Activated CD8-positive, alpha-beta T cell treated with anti-CD3 and anti-CD28 coated beads for 36 hours (primary cell): Measurements from ENCODE around the gene CUL4A. TPM values are rescaled to one million over a fixed set of nuclear protein-coding genes. Genes with fewer than 3 reads are reported as not detected.
A peak's percentile ranks its signal among the peaks of the same experiment; 100 is the strongest.
"Not testable (repeated sequence)": the region's sequence is repeated elsewhere in the genome, so short reads cannot be mapped to it uniquely, and the experiment has no call there.

Experiments
- ATAC-seq: fragments of 200-7000 bp; cut with Tn5 transposase; one replicate; pipeline ENCODE4 v1.10.0; 2021; ENCODE audit warnings: mild to moderate bottlenecking, moderate library complexity
- CTCF ChIA-PET: fragments of 350-600 bp; sonication (Branson Sonifier 250); formaldehyde crosslinking; loops from one replicate; lab custom pipeline; 2021; ENCODE audit warnings: antibody characterized with exemption; lab: Charles Lee
- POLR2A ChIA-PET: fragments of 350-600 bp; sonication (Branson Sonifier 250); formaldehyde crosslinking; loops from one replicate; lab custom pipeline; 2021; ENCODE audit warnings: antibody characterized with exemption; lab: Charles Lee
- DNase-seq: peaks from one replicate; pipeline ENCODE4 v3.0.0-alpha.2; 2020
- H3K27ac Mint-ChIP-seq: one replicate; pipeline ENCODE4 v1.8.0; 2021; ENCODE audit warnings: mild to moderate bottlenecking, mixed read lengths
- H3K27me3 Mint-ChIP-seq: one replicate; pipeline ENCODE4 v1.8.0; 2021; ENCODE audit warnings: mixed read lengths
- H3K36me3 Mint-ChIP-seq: one replicate; pipeline ENCODE4 v1.8.0; 2021; ENCODE audit warnings: low read depth, mixed read lengths
- H3K4me1 Mint-ChIP-seq: one replicate; pipeline ENCODE4 v1.8.0; 2021; ENCODE audit warnings: low read depth, mixed read lengths
- H3K4me3 Mint-ChIP-seq: one replicate; pipeline ENCODE4 v1.8.0; 2021; ENCODE audit warnings: mild to moderate bottlenecking, moderate library complexity, mixed read lengths
- H3K9me3 Mint-ChIP-seq: one replicate; pipeline ENCODE4 v1.8.0; 2021; ENCODE audit warnings: mixed read lengths
- intact Hi-C: fragments of 100-400 bp; cut with micrococcal nuclease; formaldehyde crosslinking; loops from one replicate; pipeline ENCODE4 v1.10.0; 2022
- total RNA-seq, 2 experiments: library from RNA; stranded (reverse); gene quantifications; one replicate each; pipeline ENCODE4 v1.2.3, GENCODE V29; 2021
- TF ChIP-seq, protein P1 (sequence below): fragments of 200-600 bp; IDR thresholded peaks from one replicate; pipeline ENCODE4 v1.8.0; 2022; ENCODE audit warnings: antibody characterized with exemption, mild to moderate bottlenecking

The CUL4A gene
- 10 to 100 TPM; 81.5 to 81.7 TPM for total RNA-seq

DNA sequence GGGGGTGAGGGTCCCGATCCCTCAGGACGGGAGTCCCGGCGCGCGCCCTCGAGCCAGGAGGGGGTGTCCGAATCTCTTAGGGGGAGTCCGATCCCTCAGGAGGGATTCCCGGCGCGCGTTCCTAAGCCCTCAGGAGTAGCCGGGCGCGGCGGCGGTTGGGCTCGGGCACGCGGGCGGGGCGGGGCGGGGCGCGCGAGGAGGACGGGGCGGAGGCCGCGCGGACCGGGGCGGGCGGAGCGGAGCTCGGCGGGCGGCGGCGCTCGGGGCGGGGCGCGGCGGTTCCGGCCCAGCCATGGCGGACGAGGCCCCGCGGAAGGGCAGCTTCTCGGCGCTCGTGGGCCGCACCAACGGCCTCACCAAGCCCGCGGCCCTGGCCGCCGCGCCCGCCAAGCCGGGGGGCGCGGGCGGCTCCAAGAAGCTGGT is at the start of gene CUL4A:
TSS of gene CUL4A (plus strand) at position 278 of the 423 bp plus-strand sequence. CDS start at position 293, 15 bp downstream.
- H3K4me1 Mint-ChIP-seq: peaks cover 51% of the 10 kb centered on the region
- peak within 1 kb of the TSS; percentile 83 for H3K4me3 Mint-ChIP-seq
- ChIA-PET POLR2A (interaction anchor here (0.7 to 2.8 kb wide), 14 partner anchors 14 to 375 kb away, joined by 3 to 16 read pairs (median 4); partner anchors contain the start of gene LAMP1), CTCF (no interaction called here)
- no peaks in the 10 kb centered on the region for H3K27me3 Mint-ChIP-seq
- peak; percentile 51 for ATAC-seq
- H3K36me3 Mint-ChIP-seq: peaks cover 45% of the 10 kb centered on the region
- intact Hi-C loops: no loop called here
- no peaks in the 10 kb centered on the region for H3K9me3 Mint-ChIP-seq
- H3K27ac Mint-ChIP-seq: peak within 1 kb of the TSS; percentile 86
- TF ChIP-seq, protein P1, sequence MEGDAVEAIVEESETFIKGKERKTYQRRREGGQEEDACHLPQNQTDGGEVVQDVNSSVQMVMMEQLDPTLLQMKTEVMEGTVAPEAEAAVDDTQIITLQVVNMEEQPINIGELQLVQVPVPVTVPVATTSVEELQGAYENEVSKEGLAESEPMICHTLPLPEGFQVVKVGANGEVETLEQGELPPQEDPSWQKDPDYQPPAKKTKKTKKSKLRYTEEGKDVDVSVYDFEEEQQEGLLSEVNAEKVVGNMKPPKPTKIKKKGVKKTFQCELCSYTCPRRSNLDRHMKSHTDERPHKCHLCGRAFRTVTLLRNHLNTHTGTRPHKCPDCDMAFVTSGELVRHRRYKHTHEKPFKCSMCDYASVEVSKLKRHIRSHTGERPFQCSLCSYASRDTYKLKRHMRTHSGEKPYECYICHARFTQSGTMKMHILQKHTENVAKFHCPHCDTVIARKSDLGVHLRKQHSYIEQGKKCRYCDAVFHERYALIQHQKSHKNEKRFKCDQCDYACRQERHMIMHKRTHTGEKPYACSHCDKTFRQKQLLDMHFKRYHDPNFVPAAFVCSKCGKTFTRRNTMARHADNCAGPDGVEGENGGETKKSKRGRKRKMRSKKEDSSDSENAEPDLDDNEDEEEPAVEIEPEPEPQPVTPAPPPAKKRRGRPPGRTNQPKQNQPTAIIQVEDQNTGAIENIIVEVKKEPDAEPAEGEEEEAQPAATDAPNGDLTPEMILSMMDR: no peak
- peak; percentile 77 for DNase-seq

DNA sequence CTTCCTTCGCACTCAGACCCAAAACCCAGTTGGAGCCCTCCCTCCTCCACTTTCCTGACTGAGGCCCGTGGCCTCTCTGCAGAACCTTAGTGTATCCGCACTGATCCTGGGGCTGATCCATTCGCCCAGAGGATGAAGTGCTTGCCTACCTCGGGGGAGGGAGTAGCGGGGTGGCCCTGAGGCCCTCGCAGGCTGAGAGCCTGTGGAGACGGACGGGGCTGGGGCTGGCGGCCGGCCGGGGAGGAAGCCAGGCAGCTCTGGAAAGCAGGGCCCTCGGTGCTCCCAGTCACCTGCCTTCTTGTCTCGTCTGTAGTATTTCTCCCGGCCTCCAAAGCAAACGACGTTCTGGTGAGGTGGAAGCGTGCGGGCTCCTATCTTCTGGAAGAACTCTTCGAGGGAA is 49.7 kb upstream of the CUL4A start:
- Mint-ChIP-seq H3K4me1 (peaks cover 19% of the 10 kb centered on the region), H3K9me3 (peaks cover 12% of the 10 kb centered on the region), H3K4me3 (no peak overlapping the region), H3K36me3 (peaks cover 2% of the 10 kb centered on the region), H3K27ac (no peak overlapping the region), H3K27me3 (no peaks in the 10 kb centered on the region)
- no peak for DNase-seq
- no peak for ATAC-seq
- ChIA-PET POLR2A (interaction anchor here (0.9 kb wide), 1 partner anchor 29 kb away, joined by 3 read pairs; no protein-coding TSS in a partner anchor), CTCF (no interaction called here)
- intact Hi-C loops: no loop called here
- TF ChIP-seq, protein P1: no peak

DNA sequence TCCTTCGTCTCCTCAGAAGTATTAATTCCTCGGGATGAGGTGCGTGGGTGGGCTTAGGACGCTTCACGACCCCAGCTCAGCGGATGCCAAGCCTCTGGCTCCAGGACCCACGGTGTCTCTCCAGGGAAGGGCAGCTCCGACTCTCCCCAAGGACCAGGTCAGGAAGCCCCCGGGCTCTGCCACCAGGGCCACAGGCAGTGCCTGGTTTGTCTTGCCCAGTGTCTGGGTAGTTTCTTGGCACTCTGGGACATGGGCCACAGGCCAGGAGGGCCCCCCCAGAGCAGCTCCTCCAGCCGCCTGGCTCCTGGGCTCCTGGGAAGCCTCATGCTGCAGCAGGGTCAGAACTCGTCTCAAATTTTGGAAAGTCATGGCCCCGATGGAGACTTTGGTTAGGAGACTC is 48.4 kb upstream of the CUL4A start:
- ChIA-PET POLR2A (interaction anchor here (0.6 to 1.2 kb wide), 2 partner anchors 47 to 138 kb away, joined by 3 to 4 read pairs; partner anchors contain the start of gene PCID2), CTCF (no interaction called here)
- H3K4me1 Mint-ChIP-seq: peaks cover 23% of the 10 kb centered on the region
- no peak for DNase-seq
- no peak for ATAC-seq
- peak overlapping the region; percentile 34 for H3K4me3 Mint-ChIP-seq
- H3K27me3 Mint-ChIP-seq: no peaks in the 10 kb centered on the region
- peak overlapping the region; percentile 75 for H3K27ac Mint-ChIP-seq
- H3K36me3 Mint-ChIP-seq: no peaks in the 10 kb centered on the region
- H3K9me3 Mint-ChIP-seq: peaks cover under 1% of the 10 kb centered on the region
- TF ChIP-seq, protein P1: no peak
- intact Hi-C loops: no loop called here

DNA sequence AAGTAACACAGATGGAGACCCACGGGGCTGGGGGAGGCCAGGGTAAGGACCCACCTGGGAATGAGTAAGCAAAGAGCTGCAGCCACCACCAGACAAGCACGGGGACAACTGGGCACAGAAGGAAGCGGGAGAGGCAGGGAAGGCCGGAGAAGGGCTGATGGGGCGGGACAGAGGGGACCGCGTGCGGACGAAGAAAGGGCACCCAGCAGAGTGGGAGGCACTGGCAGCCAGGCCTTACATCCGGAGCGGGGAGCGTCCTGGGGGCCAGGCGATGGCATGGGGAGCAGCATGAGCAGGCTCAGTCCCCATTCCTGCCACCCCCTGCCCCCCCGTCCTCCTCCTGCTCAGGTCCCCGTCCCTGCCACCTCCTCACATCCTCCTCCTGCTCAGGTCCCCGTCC is 48.0 kb upstream of the CUL4A start:
- Mint-ChIP-seq H3K27me3 (no peaks in the 10 kb centered on the region), H3K4me3 (peak overlapping the region; percentile 34), H3K9me3 (no peaks in the 10 kb centered on the region), H3K36me3 (no peaks in the 10 kb centered on the region), H3K4me1 (peaks cover 27% of the 10 kb centered on the region), H3K27ac (peak overlapping the region; percentile 75)
- peak; percentile 34 for DNase-seq
- intact Hi-C loops: no loop called here
- TF ChIP-seq, protein P1: no peak
- ATAC-seq: peak; percentile 21
- ChIA-PET POLR2A (interaction anchor here (0.6 to 1.2 kb wide), 2 partner anchors 47 to 138 kb away, joined by 3 to 4 read pairs; partner anchors contain the start of gene PCID2), CTCF (no interaction called here)

DNA sequence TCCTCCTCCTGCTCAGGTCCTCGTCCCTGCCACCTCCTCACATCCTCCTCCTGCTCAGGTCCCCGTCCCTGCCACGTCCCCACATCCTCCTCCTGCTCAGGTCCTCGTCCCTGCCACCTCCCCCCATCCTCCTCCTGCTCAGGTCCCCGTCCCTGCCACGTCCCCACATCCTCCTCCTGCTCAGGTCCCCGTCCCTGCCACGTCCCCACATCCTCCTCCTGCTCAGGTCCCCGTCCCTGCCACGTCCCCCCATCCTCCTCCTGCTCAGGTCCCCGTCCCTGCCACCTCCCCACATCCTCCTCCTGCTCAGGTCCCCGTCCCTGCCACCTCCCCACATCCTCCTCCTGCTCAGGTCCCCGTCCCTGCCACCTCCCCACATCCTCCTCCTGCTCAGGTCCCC is 47.4 kb upstream of the CUL4A start:
- H3K27me3 Mint-ChIP-seq, H3K4me3 Mint-ChIP-seq, POLR2A ChIA-PET, ATAC-seq, intact Hi-C loops, H3K9me3 Mint-ChIP-seq, CTCF ChIA-PET, H3K36me3 Mint-ChIP-seq, H3K27ac Mint-ChIP-seq: not testable (repeated sequence)
- H3K4me1 Mint-ChIP-seq: peaks cover 30% of the 10 kb centered on the region
- DNase-seq: peak; percentile 20
